HT-29 (cell line): Measurements from ENCODE around the gene ELMO3. TPM values are rescaled to one million over a fixed set of nuclear protein-coding genes. Genes with fewer than 3 reads are reported as not detected.

ENCODE experiments used
- DNase-seq: peaks from one replicate; pipeline ENCODE4 v3.0.0-alpha.2; 2015; ENCODE audit warnings: low spot score
- total RNA-seq: library from RNA; depleted of rRNA; stranded (reverse); fragments of >200 nt; shearing (Covaris generic); gene quantifications from 2 replicates; pipeline ENCODE4 v1.2.3, GENCODE V29; 2014

ELMO3 gene
- total RNA-seq, 1 experiment from 2014 or later, result 57.4 TPM

GRCh38 chr16:67179421-67180080 lies 19.4 kb upstream of the ELMO3 start:
- no peak for DNase-seq

- DNase-seq, result no peak
Measured at GRCh38 chr16:67180166-67180565, 18.8 kb upstream of the ELMO3 start.

GRCh38 chr16:67181346-67181745 lies 17.6 kb upstream of the ELMO3 start:
- DNase-seq, result no peak

- no peak for DNase-seq
Measured at GRCh38 chr16:67182288-67182687, 16.6 kb upstream of the ELMO3 start.

- DNase-seq, result no peak
Measured at GRCh38 chr16:67183284-67183626, 15.7 kb upstream of the ELMO3 start.

- peak; percentile 96 for DNase-seq
Measured at GRCh38 chr16:67183627-67184452, 15.1 kb upstream of the ELMO3 start, which contains the start of gene MATCAP1. TSS of gene MATCAP1 (minus strand) at chr16:67183963. CDS start at chr16:67180610, 3,353 bp downstream.

- DNase-seq, result no peak
Measured at GRCh38 chr16:67184453-67184994, 14.4 kb upstream of the ELMO3 start.

- DNase-seq, result peak; percentile 92
Measured at GRCh38 chr16:67184995-67185650, 13.8 kb upstream of the ELMO3 start.

- DNase-seq, result no peak
Measured at GRCh38 chr16:67185651-67186134, 13.2 kb upstream of the ELMO3 start.

- DNase-seq, result no peak
Measured at GRCh38 chr16:67186550-67186950, 12.4 kb upstream of the ELMO3 start.

- no peak for DNase-seq
Measured at GRCh38 chr16:67187175-67187890, 11.6 kb upstream of the ELMO3 start.

- DNase-seq, result no peak
Measured at GRCh38 chr16:67188323-67188722, 10.6 kb upstream of the ELMO3 start.

- no peak for DNase-seq
Measured at GRCh38 chr16:67188798-67189197, 10.1 kb upstream of the ELMO3 start.

- no peak for DNase-seq
Measured at GRCh38 chr16:67190041-67190440, 8.9 kb upstream of the ELMO3 start, which contains the start of gene EXOC3L1. TSS of gene EXOC3L1 (minus strand) at chr16:67190136. CDS start at chr16:67189676, 460 bp downstream.

- DNase-seq, result no peak
Measured at GRCh38 chr16:67190448-67191399, 8.2 kb upstream of the ELMO3 start.

- DNase-seq, result no peak
Measured at GRCh38 chr16:67191411-67191994, 7.4 kb upstream of the ELMO3 start.

- DNase-seq, result peak; percentile 89
Measured at GRCh38 chr16:67191995-67192681, 6.8 kb upstream of the ELMO3 start, which contains the start of gene E2F4. TSS of gene E2F4 (plus strand) at chr16:67192155. CDS start at chr16:67192228, 73 bp downstream.

- no peak for DNase-seq
Measured at GRCh38 chr16:67192781-67193361, 6.1 kb upstream of the ELMO3 start.

GRCh38 chr16:67193536-67193935 lies 5.4 kb upstream of the ELMO3 start:
- DNase-seq, result no peak
